Small intestine (tissue), 7 donors: ENCODE results near the gene ANAPC15. TPM values are rescaled to one million over a fixed set of nuclear protein-coding genes. Genes with fewer than 3 reads are reported as not detected.

Source experiments
- DNase-seq, 2 donors: peaks; one replicate each; pipeline versions ENCODE4 v3.0.0 to v3.0.0-alpha.2; 2013
- FAIRE-seq: peaks from 2 replicates; lab custom pipeline; 2012; peaks lifted over from hg19 to GRCh38; lab: Jason Lieb, UNC
- H3K27ac ChIP-seq, 3 donors: one replicate each; pipeline ENCODE4 v1.5.1; 2013; ENCODE audit warnings: low read length in 2 of 3, mild to moderate bottlenecking in 2 of 3, control low read depth in 1 of 3, inconsistent platforms in 1 of 3, low read depth in 1 of 3, moderate library complexity in 1 of 3
- H3K27me3 ChIP-seq, 3 donors: one replicate each; pipeline ENCODE4 v1.6.1; 2013; ENCODE audit warnings: low read length in 3 of 3, inconsistent platforms in 1 of 3; ENCODE audit not compliant: control insufficient read depth in 3 of 3, insufficient read depth in 3 of 3
- H3K36me3 ChIP-seq, 3 donors: one replicate each; pipeline ENCODE4 v1.6.1; 2013; ENCODE audit warnings: low read length in 3 of 3, inconsistent platforms in 1 of 3, low read depth in 1 of 3, mild to moderate bottlenecking in 1 of 3, moderate library complexity in 1 of 3; ENCODE audit not compliant: control insufficient read depth in 3 of 3, insufficient read depth in 2 of 3
- H3K4me1 ChIP-seq, 3 donors: one replicate each; pipeline ENCODE4 v1.6.1; 2013; ENCODE audit warnings: low read length in 2 of 3, inconsistent platforms in 1 of 3, low read depth in 1 of 3, mild to moderate bottlenecking in 1 of 3, moderate library complexity in 1 of 3; ENCODE audit not compliant: control insufficient read depth in 3 of 3, insufficient read depth in 2 of 3
- H3K4me3 ChIP-seq, 3 donors: one replicate each; pipeline ENCODE4 v1.5.1; 2013; ENCODE audit warnings: low read length in 3 of 3, control low read depth in 1 of 3, inconsistent platforms in 1 of 3, low read depth in 1 of 3, mild to moderate bottlenecking in 1 of 3, moderate library complexity in 1 of 3
- H3K9me3 ChIP-seq, 2 donors: one replicate each; pipeline ENCODE4 v1.6.1; 2013; ENCODE audit warnings: low read depth in 1 of 2, low read length in 1 of 2; ENCODE audit not compliant: control insufficient read depth in 2 of 2, insufficient read depth in 1 of 2
- WGBS, 3 donors: extraction: QIAGEN DNeasy Blood & Tissue Kit; methylation state at CpG; one replicate each; pipeline ENCODE4 v1.1.7; 2013; 5-methylcytosine and 5-hydroxymethylcytosine counted together
- polyA plus RNA-seq, 4 donors: library from polyadenylated mRNA; stranded (reverse) in 3 of 4; unstranded in 1 of 4; fragments of 200-250 nt in 3 of 4; fragments of 120-200 nt in 1 of 4; gene quantifications; one replicate each; pipeline versions ENCODE4 v1.2.1 to v1.2.3, GENCODE V29; 2013
- donor health status: healthy with polysubstance abuse.
- donor health status: control.
- donor health status: control.
- donor health status: Bipolar disorder and iron deficiency.
- donor health status: healthy.

ANAPC15 gene
- polyA plus RNA-seq, 4 donors: 35.0 to 83.0 (median 65.7) TPM

DNA sequence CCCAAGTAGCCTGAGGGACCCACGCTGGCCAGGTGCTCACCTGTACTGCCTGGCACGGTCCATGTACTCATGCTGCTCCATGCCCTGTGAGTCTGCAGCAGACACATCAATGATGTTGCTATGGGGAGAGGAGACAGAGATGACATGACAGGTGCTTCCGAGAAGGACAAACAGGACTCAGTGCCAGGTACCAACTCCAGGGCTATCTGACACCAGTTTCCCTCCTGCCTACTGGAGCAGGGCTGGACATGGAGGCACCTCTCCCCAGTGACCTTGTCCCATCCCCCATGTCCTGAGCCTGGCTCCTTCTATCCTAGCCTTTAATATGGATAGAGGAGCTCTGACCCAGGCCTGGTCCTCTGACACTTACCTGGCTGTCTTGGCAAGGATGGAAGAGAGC is 13.8 kb downstream of the ANAPC15 start:
- FAIRE-seq (no peak), DNase-seq (no peak)
- peaks cover under 1 to 9% (median 4%) of the 10 kb centered on the region in 3 donors for H3K4me1 ChIP-seq
- peaks cover 0 to 3% of the 10 kb centered on the region in 2 donors for H3K9me3 ChIP-seq
- 92 to 98% (median 96%) methylated on average over 3 of the region's 3 CpGs for WGBS, 3 donors
- H3K4me3 ChIP-seq: no peak overlapping the region
- peaks cover 15 to 61% (median 26%) of the 10 kb centered on the region in 3 donors for H3K36me3 ChIP-seq
- no peak overlapping the region for H3K27ac ChIP-seq
- no peaks in the 10 kb centered on the region for H3K27me3 ChIP-seq

DNA sequence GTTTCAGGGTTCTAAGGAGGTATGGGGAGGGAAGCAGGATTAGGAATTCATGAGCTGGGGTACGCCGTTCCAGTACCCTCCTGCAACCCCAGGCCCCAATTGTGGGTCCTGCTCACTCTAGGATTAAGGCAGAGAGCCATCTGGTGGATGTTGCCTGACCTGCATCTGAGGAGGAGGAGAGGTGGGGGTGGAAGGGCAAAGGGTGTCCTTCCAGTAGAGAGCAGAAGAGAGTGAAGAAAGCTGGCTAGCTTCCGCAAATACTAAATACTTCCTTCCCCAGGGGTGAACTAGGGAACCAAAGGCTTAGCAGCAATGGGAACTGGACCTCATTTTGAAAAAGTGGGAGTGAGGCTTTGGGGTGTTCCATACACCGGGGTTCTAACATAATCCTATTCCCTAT is 21.2 kb downstream of the ANAPC15 start:
- Histone ChIP-seq H3K4me3 (no peak overlapping the region), H3K9me3 (no peaks in the 10 kb centered on the region), H3K27me3 (no peaks in the 10 kb centered on the region), H3K36me3 (peaks cover 0 to 27% (median 11%) of the 10 kb centered on the region in 3 donors), H3K27ac (peak overlapping the region in 2 of 3 donors; percentile 33 to 44), H3K4me1 (peaks cover 0 to 12% (median 0%) of the 10 kb centered on the region in 3 donors)
- FAIRE-seq (no peak), DNase-seq (peak; percentile 85 to 86)
- 13 to 46% (median 34%) methylated on average over 4 of the region's 4 CpGs for WGBS, 3 donors

DNA sequence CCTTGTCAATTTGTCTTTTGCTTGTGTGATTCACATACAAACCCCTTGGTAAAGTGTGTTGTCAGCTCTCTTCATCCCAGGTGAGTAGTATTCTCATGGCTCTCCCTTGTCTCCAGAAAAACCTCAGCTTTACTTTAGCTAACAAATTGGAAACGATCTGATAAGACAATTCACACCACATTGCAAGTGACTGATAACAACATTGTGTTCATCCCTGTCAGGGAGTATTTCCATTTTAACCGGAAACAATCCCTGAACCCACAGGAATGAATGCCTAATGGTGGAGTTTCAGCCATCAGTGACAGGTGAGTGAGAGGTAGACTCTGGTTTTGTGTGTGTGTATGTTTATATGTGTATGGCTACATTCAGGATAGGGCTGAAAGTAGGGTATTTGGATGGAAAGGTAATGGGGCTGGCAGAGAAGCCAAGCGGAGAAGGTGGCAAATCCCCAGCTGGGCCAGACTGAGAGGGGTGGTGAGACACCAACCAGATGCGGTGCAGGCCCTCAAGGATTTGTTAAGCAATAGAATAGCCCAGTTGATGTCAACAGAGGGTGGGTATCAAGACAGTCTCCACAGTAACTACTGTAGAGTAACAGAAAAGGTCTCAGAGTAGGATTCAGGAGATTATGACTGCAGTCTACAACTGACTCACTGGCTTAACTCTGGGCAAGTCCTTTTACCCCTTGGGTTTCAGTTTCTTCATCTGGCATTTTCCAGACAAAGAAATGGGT is 24.3 kb downstream of the ANAPC15 start:
- no peak for FAIRE-seq
- DNase-seq: no peak
- no peaks in the 10 kb centered on the region for H3K27me3 ChIP-seq
- H3K4me1 ChIP-seq: peaks cover 0 to 12% (median 0%) of the 10 kb centered on the region in 3 donors
- H3K27ac ChIP-seq: no peak overlapping the region
- 82 to 87% (median 83%) methylated on average over 4 of the region's 4 CpGs for WGBS, 3 donors
- no peaks in the 10 kb centered on the region for H3K9me3 ChIP-seq
- H3K36me3 ChIP-seq: peaks cover 0 to 13% (median 5%) of the 10 kb centered on the region in 3 donors
- no peak overlapping the region for H3K4me3 ChIP-seq

DNA sequence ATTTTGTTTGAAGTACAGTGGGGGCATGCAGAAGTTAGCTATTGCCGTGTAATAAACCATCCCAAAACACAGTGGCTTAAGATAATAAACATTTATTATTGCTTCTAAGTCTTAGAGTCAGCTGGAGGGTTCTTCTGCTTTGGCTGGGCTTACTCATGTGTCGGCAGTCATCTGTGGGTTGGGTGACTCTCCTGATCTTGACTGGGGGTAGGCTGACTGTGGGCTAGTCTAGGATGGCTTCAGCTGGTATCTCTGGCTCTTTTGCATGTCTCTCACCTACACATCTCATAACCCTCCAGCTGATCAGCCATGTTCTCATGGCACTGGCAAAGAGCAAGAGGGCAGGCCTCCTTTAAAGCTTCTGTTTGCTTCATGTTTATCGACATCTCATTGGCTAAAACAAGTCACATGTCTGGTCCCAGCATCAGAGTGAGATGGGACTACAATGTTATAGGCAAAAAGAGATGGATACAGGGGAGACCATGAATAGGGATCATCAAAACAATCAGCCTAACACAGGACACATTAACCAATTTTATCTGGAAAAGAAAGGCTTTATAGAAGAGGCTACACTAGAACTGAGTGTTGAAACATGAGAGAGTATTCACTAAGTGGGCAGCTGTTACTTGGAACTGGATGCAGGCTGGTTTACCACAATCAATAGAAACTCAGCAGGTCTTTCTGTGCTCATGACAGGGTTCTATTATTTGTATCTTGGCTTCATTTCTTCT is 26.7 kb downstream of the ANAPC15 start:
- DNase-seq (peak in 1 of 2 donors; percentile 19), FAIRE-seq (no peak)
- WGBS, 3 donors: 68 to 81% (median 75%) methylated on average over 3 of the region's 3 CpGs
- Histone ChIP-seq H3K27me3 (no peaks in the 10 kb centered on the region), H3K36me3 (peaks cover 0 to 7% (median 5%) of the 10 kb centered on the region in 3 donors), H3K27ac (no peak overlapping the region), H3K4me1 (peaks cover 0 to 6% (median 3%) of the 10 kb centered on the region in 3 donors), H3K9me3 (no peaks in the 10 kb centered on the region), H3K4me3 (no peak overlapping the region)

DNA sequence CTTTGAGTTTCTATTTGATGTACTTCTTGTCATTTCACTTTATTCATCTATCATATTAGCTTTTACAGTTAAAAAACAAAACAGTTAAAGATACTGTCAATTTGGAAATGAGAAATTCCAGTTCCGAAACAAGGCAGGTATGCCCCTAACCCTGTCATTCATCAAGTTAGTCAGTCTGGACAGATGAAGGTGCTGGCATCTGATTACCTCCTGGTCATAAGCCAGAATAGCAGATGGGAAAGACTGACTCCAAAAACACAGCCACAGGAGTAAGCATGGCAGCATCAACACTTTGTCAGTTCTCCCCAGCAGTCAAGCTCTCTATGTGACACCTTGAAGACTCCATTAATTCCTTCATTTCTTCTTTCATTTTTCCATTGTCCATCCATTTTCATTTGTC is 27.5 kb downstream of the ANAPC15 start:
- Histone ChIP-seq H3K27me3 (no peaks in the 10 kb centered on the region), H3K4me1 (peaks cover 0 to 4% (median 3%) of the 10 kb centered on the region in 3 donors), H3K36me3 (peaks cover 0 to 7% (median 4%) of the 10 kb centered on the region in 3 donors), H3K27ac (no peak overlapping the region), H3K4me3 (no peak overlapping the region), H3K9me3 (no peaks in the 10 kb centered on the region)
- DNase-seq (no peak), FAIRE-seq (no peak)
- WGBS, 3 donors: 96 to 100% (median 97%) methylated on average over 1 of the region's 1 CpG

DNA sequence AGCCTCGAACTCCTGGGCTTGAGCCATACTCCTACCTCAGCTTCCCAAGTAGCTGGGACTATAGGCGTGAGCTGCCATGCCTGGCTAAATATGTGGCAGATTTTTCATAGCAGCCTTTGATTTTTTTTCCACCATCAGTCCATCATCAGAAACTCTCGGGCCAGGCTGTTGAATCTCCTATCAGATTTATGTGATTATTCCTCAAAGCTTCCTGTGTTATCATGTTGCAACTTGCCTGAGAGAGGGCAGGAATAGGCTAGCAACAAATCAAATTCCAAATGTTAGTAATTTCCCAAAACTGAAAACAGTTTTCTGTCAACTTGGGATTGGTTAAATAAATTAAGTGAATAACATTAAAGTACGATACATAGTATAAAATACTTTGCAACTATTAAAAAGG is 28.4 kb downstream of the ANAPC15 start:
- Histone ChIP-seq H3K36me3 (peaks cover 0 to 7% (median 3%) of the 10 kb centered on the region in 3 donors), H3K27ac (no peak overlapping the region), H3K9me3 (no peaks in the 10 kb centered on the region), H3K4me3 (no peak overlapping the region), H3K4me1 (peaks cover 0 to 4% (median 3%) of the 10 kb centered on the region in 3 donors), H3K27me3 (no peaks in the 10 kb centered on the region)
- 77 to 93% (median 87%) methylated on average over 4 of the region's 4 CpGs for WGBS, 3 donors
- DNase-seq (no peak), FAIRE-seq (no peak)

DNA sequence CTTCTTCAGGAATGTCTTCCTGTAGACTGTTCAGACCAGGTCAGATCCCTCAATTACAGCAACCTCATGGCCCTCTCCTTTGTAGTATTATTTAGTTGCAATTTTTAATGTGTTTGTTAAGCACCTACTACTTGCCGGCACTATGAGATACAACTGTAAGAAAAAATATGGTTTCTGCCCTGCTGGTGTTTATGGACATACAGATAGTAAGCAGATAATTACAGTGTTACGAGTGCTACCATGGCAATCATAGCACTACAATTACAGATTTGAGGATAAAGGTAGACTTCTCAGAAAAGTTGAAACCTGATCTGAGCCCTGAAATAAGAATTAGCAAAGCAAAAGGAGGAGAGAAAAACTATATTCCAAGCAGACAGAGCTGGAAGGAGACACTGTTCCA is 29.1 kb downstream of the ANAPC15 start:
- Histone ChIP-seq H3K36me3 (peaks cover 0 to 3% (median 3%) of the 10 kb centered on the region in 3 donors), H3K27me3 (no peaks in the 10 kb centered on the region), H3K9me3 (no peaks in the 10 kb centered on the region), H3K4me1 (peaks cover 2 to 10% (median 3%) of the 10 kb centered on the region in 3 donors), H3K27ac (no peak overlapping the region), H3K4me3 (no peak overlapping the region)
- WGBS, 3 donors: 41 to 72% (median 70%) methylated on average over 2 of the region's 2 CpGs
- no peak for FAIRE-seq
- DNase-seq: no peak

DNA sequence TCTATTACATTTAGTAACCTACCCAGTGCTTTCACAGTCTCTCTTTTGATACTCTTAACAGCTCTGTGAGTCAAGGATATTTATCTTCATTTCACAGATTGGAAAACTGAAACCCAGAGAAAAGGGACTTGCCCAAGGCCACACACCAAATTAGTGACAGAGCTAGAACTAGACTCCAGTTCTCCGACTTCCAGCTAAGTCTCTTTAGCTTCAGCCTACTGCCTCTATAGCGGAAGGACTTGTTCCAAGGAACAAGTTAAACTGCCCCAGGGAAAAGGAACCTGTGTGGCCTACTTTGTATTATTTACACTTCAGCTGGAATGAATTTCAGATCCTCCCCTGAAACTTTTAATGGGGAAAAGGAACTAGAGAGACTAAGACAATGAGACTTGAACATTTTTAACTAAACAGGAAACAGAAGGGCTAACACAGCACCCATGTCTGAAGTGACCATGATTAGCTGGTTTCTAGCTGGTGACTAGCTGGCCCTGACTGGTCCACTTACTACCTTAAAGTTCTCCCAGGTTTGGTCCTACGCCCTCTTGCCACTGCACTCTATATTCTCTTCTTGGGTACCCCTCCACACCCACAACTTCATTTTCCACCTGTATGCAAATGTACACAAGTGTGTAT is 30.6 kb downstream of the ANAPC15 start:
- Histone ChIP-seq H3K27me3 (no peaks in the 10 kb centered on the region), H3K4me1 (peaks cover 2 to 10% (median 3%) of the 10 kb centered on the region in 3 donors), H3K27ac (peak overlapping the region in 1 of 3 donors; percentile 92), H3K9me3 (no peaks in the 10 kb centered on the region), H3K4me3 (no peak overlapping the region), H3K36me3 (peaks cover 0 to 3% (median 0%) of the 10 kb centered on the region in 3 donors)
- DNase-seq (no peak), FAIRE-seq (no peak)
- WGBS, 3 donors: 87 to 89% (median 88%) methylated on average over 3 of the region's 3 CpGs
